ENCODE results near the gene SIRT6. TPM values are rescaled to one million over a fixed set of nuclear protein-coding genes. Genes with fewer than 3 reads are reported as not detected.

The SIRT6 gene
- total RNA-seq, 6 donors from 2014 or later, result 20.8 to 55.0 (median 27.8) TPM

DNA sequence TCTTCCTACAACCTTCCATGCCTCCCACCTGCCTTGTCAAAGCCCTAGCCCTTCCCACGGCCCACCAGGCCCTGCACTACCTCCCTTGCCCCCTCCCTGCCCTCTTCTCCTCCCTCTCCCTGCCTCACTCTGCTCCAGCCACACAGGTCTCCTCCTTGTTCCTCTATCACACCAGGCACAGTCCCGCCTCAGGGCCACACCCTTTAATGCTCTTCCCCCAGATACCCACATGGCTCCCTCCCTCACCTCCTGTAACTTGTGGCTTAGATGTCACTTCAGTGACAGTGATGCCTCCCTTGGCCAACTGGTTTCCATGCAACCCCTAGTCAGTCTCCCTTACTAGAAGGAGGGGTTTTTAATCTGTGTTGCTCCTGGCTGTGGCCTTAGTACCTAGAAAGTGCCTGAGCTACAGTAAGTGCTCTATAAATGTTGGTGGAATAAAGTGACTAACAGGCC lies 1.3 kb downstream of the SIRT6 start:
- no peak for TF ChIP-seq POLR2A (IDR thresholded peaks at IDR 0.05)
- TF ChIP-seq POLR2AphosphoS5 (IDR thresholded peaks at IDR 0.05), result no peak
- TF ChIP-seq, protein P1, sequence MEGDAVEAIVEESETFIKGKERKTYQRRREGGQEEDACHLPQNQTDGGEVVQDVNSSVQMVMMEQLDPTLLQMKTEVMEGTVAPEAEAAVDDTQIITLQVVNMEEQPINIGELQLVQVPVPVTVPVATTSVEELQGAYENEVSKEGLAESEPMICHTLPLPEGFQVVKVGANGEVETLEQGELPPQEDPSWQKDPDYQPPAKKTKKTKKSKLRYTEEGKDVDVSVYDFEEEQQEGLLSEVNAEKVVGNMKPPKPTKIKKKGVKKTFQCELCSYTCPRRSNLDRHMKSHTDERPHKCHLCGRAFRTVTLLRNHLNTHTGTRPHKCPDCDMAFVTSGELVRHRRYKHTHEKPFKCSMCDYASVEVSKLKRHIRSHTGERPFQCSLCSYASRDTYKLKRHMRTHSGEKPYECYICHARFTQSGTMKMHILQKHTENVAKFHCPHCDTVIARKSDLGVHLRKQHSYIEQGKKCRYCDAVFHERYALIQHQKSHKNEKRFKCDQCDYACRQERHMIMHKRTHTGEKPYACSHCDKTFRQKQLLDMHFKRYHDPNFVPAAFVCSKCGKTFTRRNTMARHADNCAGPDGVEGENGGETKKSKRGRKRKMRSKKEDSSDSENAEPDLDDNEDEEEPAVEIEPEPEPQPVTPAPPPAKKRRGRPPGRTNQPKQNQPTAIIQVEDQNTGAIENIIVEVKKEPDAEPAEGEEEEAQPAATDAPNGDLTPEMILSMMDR (IDR thresholded peaks at IDR 0.05), result no peak
- TF ChIP-seq EP300 (IDR thresholded peaks at IDR 0.05), result no peak
- Histone ChIP-seq H3K27me3 (no peaks in the 10 kb centered on the region), H3K36me3 (peaks cover 0 to 43% (median 16%) of the 10 kb centered on the region in 4 donors), H3K9me3 (no peaks in the 10 kb centered on the region), H3K4me1 (peaks cover 19 to 33% (median 25%) of the 10 kb centered on the region in 4 donors), H3K27ac (no peak overlapping the region), H3K4me3 (peak overlapping the region in 1 of 4 donors; percentile 94)
- WGBS, 2 donors, result 78 to 84% methylated on average over 2 of the region's 2 CpGs
- DNase-seq (no peak), ATAC-seq (ENCODE audit: low FRiP score in 2 of 2) (no peak)

DNA sequence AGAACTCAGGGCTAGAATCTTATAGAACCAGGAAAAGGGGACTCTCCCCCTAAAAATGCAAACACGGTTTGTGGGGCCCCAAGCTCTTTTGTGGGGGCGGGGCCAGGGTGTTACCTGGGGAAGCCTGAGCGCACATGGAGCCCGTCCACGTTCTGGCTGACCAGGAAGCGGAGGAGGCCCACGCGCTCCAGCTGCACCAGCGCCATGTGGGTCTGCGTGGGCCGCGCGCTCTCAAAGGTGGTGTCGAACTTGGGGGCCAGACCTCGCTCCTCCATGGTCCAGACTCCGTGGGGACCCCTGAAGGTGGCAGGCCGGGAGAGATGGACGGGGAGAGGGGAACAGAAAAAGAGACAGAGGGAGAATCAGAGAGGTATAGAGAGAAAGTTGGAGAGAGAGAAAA lies 3.4 kb downstream of the SIRT6 start:
- DNase-seq, result peak in 1 of 2 donors; percentile 75
- no peaks in the 10 kb centered on the region for H3K27me3 ChIP-seq
- H3K9me3 ChIP-seq, result no peaks in the 10 kb centered on the region
- H3K27ac ChIP-seq, result no peak overlapping the region
- 90 to 95% methylated on average over 18 of the region's 18 CpGs for WGBS, 2 donors
- TF ChIP-seq POLR2AphosphoS5 (IDR thresholded peaks at IDR 0.05), result no peak
- TF ChIP-seq, protein P1 (IDR thresholded peaks at IDR 0.05), result no peak
- no peak for TF ChIP-seq POLR2A (IDR thresholded peaks at IDR 0.05)
- peaks cover 0 to 61% (median 30%) of the 10 kb centered on the region in 4 donors for H3K36me3 ChIP-seq
- peaks cover 19 to 30% (median 25%) of the 10 kb centered on the region in 4 donors for H3K4me1 ChIP-seq
- ATAC-seq (ENCODE audit: low FRiP score in 2 of 2), result no peak
- H3K4me3 ChIP-seq, result no peak overlapping the region

DNA sequence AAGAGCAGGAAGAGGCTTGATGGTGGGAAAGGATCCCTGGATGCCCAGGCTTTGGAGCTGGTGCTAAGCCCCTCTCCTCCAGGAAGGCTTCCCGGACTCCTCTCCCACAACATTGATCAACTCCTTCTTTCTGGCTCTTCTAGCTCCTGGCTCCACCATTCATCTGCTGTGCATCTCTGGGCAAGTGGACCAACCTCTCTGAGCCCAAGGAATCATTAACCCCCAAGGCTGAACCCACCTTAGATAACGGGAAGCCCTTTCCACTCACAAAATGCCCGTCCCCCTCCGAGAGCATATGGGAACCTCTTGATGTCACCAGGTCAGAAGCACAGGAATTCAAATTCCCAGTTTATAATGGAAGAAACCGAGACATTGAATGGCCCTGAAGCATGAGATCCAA lies 5.2 kb downstream of the SIRT6 start:
- no peaks in the 10 kb centered on the region for H3K9me3 ChIP-seq
- WGBS, 2 donors, result 93 to 99% methylated on average over 5 of the region's 5 CpGs
- DNase-seq (no peak), ATAC-seq (ENCODE audit: low FRiP score in 2 of 2) (no peak)
- H3K4me1 ChIP-seq, result peaks cover 15 to 25% (median 21%) of the 10 kb centered on the region in 4 donors
- peaks cover 0 to 61% (median 31%) of the 10 kb centered on the region in 4 donors for H3K36me3 ChIP-seq
- no peak overlapping the region for H3K27ac ChIP-seq
- no peaks in the 10 kb centered on the region for H3K27me3 ChIP-seq
- TF ChIP-seq EP300 (IDR thresholded peaks at IDR 0.05) (no peak), POLR2A (IDR thresholded peaks at IDR 0.05) (no peak), POLR2AphosphoS5 (IDR thresholded peaks at IDR 0.05) (no peak)
- TF ChIP-seq, protein P1 (IDR thresholded peaks at IDR 0.05), result no peak
- H3K4me3 ChIP-seq, result no peak overlapping the region

DNA sequence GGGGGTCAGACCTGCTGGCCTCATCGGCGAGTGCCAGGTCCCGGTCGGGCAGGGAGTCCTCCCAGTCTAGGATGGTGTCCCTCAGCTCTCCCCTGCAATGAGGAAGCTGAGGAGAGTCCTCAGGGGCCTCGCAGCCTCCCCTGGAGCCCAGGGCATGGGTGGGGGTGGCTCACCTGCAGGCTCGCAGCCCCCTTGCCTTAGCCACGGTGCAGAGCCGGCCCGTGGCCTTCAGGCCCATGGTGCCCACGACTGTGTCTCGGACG lies 6.8 kb downstream of the SIRT6 start:
- DNase-seq (peak in 1 of 2 donors; percentile 70), ATAC-seq (ENCODE audit: low FRiP score in 2 of 2) (peak in 1 of 2 donors; percentile 6)
- peaks cover 1 to 11% (median 7%) of the 10 kb centered on the region in 4 donors for H3K4me1 ChIP-seq
- TF ChIP-seq POLR2AphosphoS5 (IDR thresholded peaks at IDR 0.05) (no peak), POLR2A (IDR thresholded peaks at IDR 0.05) (no peak), EP300 (IDR thresholded peaks at IDR 0.05) (no peak)
- TF ChIP-seq, protein P1 (IDR thresholded peaks at IDR 0.05), result no peak
- no peak overlapping the region for H3K4me3 ChIP-seq
- no peak overlapping the region for H3K27ac ChIP-seq
- H3K27me3 ChIP-seq, result peaks cover 0 to 4% (median 0%) of the 10 kb centered on the region in 4 donors
- WGBS, 2 donors, result 92% methylated on average over 3 of the region's 12 CpGs; no CpG with 5 or more reads in 1 of the 2 donors
- no peaks in the 10 kb centered on the region for H3K9me3 ChIP-seq
- peaks cover 0 to 60% (median 31%) of the 10 kb centered on the region in 4 donors for H3K36me3 ChIP-seq

Measured in upper lobe of left lung (tissue), 6 donors.